Measurements from ENCODE around the gene NKX2-3. TPM values are rescaled to one million over a fixed set of nuclear protein-coding genes. Genes with fewer than 3 reads are reported as not detected.

Gene NKX2-3
- total RNA-seq, 1 experiment from 2014 or later: not detected

GRCh38 chr10:99539820-99540219, 7.1 kb downstream of the NKX2-3 start:
- CTCF ChIA-PET: no interaction called here
- TF ChIP-seq, protein P1, sequence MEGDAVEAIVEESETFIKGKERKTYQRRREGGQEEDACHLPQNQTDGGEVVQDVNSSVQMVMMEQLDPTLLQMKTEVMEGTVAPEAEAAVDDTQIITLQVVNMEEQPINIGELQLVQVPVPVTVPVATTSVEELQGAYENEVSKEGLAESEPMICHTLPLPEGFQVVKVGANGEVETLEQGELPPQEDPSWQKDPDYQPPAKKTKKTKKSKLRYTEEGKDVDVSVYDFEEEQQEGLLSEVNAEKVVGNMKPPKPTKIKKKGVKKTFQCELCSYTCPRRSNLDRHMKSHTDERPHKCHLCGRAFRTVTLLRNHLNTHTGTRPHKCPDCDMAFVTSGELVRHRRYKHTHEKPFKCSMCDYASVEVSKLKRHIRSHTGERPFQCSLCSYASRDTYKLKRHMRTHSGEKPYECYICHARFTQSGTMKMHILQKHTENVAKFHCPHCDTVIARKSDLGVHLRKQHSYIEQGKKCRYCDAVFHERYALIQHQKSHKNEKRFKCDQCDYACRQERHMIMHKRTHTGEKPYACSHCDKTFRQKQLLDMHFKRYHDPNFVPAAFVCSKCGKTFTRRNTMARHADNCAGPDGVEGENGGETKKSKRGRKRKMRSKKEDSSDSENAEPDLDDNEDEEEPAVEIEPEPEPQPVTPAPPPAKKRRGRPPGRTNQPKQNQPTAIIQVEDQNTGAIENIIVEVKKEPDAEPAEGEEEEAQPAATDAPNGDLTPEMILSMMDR (IDR thresholded peaks at IDR 0.05; ENCODE audit: unreplicated experiment): no peak
- Mint-ChIP-seq H3K4me3 (ENCODE audit: low read depth, unreplicated experiment) (peak overlapping the region; percentile 60), H3K36me3 (ENCODE audit: insufficient read depth, unreplicated experiment) (peaks cover 5% of the 10 kb centered on the region), H3K9me3 (ENCODE audit: low read depth, unreplicated experiment) (no peaks in the 10 kb centered on the region), H3K27me3 (ENCODE audit: unreplicated experiment) (peaks cover 86% of the 10 kb centered on the region), H3K4me1 (ENCODE audit: low read depth, unreplicated experiment) (no peaks in the 10 kb centered on the region), H3K27ac (ENCODE audit: unreplicated experiment) (peak overlapping the region; percentile 50)
- intact Hi-C loops (cut with micrococcal nuclease; ENCODE audit: unreplicated experiment): loop anchor here (5.0 kb wide), 1 partner anchor 108 kb away; the partner anchor contains the start of gene GOT1
- no TSS peak for BruUV-seq (replicated peaks)
- no peak for DNase-seq

GRCh38 chr10:99540306-99540656, 7.5 kb downstream of the NKX2-3 start:
- intact Hi-C loops (cut with micrococcal nuclease; ENCODE audit: unreplicated experiment): loop anchor here (5.0 kb wide), 1 partner anchor 108 kb away; the partner anchor contains the start of gene GOT1
- H3K36me3 Mint-ChIP-seq (ENCODE audit: insufficient read depth, unreplicated experiment): peaks cover 5% of the 10 kb centered on the region
- H3K9me3 Mint-ChIP-seq (ENCODE audit: low read depth, unreplicated experiment): no peaks in the 10 kb centered on the region
- H3K27me3 Mint-ChIP-seq (ENCODE audit: unreplicated experiment): peaks cover 87% of the 10 kb centered on the region
- BruUV-seq (replicated peaks): no TSS peak
- DNase-seq: no peak
- peak overlapping the region; percentile 50 for H3K27ac Mint-ChIP-seq (ENCODE audit: unreplicated experiment)
- peak overlapping the region; percentile 60 for H3K4me3 Mint-ChIP-seq (ENCODE audit: low read depth, unreplicated experiment)
- H3K4me1 Mint-ChIP-seq (ENCODE audit: low read depth, unreplicated experiment): no peaks in the 10 kb centered on the region
- TF ChIP-seq, protein P1 (IDR thresholded peaks at IDR 0.05; ENCODE audit: unreplicated experiment): no peak
- CTCF ChIA-PET: interaction anchor here (1.2 kb wide), 1 partner anchor 109 kb away, joined by 3 read pairs; the partner anchor contains the start of gene GOT1

DNA sequence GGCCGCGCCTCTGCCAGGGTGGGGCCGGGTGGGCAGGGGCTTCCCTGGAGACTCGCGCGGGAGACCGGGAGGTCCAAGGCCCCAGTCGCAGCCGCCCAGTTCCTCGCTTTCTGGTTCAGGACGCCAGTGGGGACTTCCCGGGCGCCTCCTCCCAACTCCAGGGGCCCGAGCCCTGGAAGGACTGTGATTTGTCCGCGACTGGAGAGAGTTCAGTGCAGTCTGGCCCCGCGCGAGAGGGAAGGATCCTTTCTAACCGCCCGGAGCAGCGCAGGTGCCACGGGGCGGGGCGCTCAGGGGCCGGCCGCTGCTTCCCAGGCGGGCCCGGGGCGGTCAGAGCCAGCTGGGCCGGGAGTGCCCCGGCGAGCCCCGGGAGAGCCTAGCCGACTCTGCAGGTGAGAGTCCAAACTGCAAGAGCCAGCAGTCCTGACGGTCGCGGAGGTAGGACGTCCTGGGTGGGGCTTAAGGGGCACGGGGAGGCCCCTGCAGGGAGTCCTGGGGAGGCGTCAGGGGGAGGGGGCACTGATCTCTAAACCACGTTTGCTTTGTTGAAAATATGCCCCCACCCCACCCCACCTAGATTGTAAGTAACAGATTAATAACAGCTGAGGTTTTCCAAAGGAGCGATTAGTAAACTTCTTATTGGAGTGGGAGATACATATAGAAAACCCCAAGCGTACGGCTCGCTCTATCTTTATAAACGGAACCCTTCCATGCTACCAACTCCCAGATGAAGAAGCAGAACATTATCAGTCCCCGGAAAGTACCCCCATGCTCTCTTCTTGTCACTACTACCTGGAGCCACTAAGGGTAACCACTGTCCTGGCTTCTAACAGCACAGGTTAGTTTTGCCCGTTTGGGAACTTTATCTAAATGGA, 8.2 kb downstream of the NKX2-3 start:
- peaks cover 5% of the 10 kb centered on the region for H3K36me3 Mint-ChIP-seq (ENCODE audit: insufficient read depth, unreplicated experiment)
- H3K4me3 Mint-ChIP-seq (ENCODE audit: low read depth, unreplicated experiment): peak overlapping the region; percentile 60
- H3K27me3 Mint-ChIP-seq (ENCODE audit: unreplicated experiment): peaks cover 92% of the 10 kb centered on the region
- H3K27ac Mint-ChIP-seq (ENCODE audit: unreplicated experiment): peak overlapping the region; percentile 50
- no TSS peak for BruUV-seq (replicated peaks)
- DNase-seq: peak; percentile 57
- H3K9me3 Mint-ChIP-seq (ENCODE audit: low read depth, unreplicated experiment): no peaks in the 10 kb centered on the region
- intact Hi-C loops (cut with micrococcal nuclease; ENCODE audit: unreplicated experiment): loop anchor here (5.0 kb wide), 1 partner anchor 109 kb away; the partner anchor contains the start of gene GOT1
- no peaks in the 10 kb centered on the region for H3K4me1 Mint-ChIP-seq (ENCODE audit: low read depth, unreplicated experiment)
- CTCF ChIA-PET: interaction anchor here (1.2 kb wide), 1 partner anchor 110 kb away, joined by 3 read pairs; the partner anchor contains the start of gene GOT1
- TF ChIP-seq, protein P1 (IDR thresholded peaks at IDR 0.05; ENCODE audit: unreplicated experiment): no peak

- H3K27ac Mint-ChIP-seq (ENCODE audit: unreplicated experiment): no peak overlapping the region
Measured at GRCh38 chr10:99544322-99544721, 11.6 kb downstream of the NKX2-3 start.

More at GRCh38 chr10:99544322-99544721, 11.6 kb downstream of the NKX2-3 start:
- Mint-ChIP-seq H3K9me3 (ENCODE audit: low read depth, unreplicated experiment) (no peaks in the 10 kb centered on the region), H3K4me1 (ENCODE audit: low read depth, unreplicated experiment) (no peaks in the 10 kb centered on the region), H3K36me3 (ENCODE audit: insufficient read depth, unreplicated experiment) (peaks cover 1% of the 10 kb centered on the region), H3K27me3 (ENCODE audit: unreplicated experiment) (peaks cover 90% of the 10 kb centered on the region), H3K4me3 (ENCODE audit: low read depth, unreplicated experiment) (no peak overlapping the region)
- no peak for DNase-seq
- BruUV-seq (replicated peaks): no TSS peak
- intact Hi-C loops (cut with micrococcal nuclease; ENCODE audit: unreplicated experiment): loop anchor here (5.0 kb wide), 1 partner anchor 112 kb away; the partner anchor contains the start of gene GOT1
- CTCF ChIA-PET: interaction anchor here (1.2 kb wide), 1 partner anchor 108 kb away, joined by 3 read pairs; no protein-coding TSS in a partner anchor
- TF ChIP-seq, protein P1 (IDR thresholded peaks at IDR 0.05; ENCODE audit: unreplicated experiment): no peak
